HCT116 (cell line): ENCODE results near the gene SIK3. TPM values are rescaled to one million over a fixed set of nuclear protein-coding genes. Genes with fewer than 3 reads are reported as not detected.

Experiments used
- ATAC-seq: fragments of 200-7000 bp; cut with Tn5 transposase; 2 replicates; pipeline ENCODE4 v1.9.1; 2020; ENCODE audit warnings: mild to moderate bottlenecking, moderate library complexity
- BruUV-seq: library from RNA; stranded (reverse); fragments of 400-500 nt; replicated peaks from 2 replicates; lab custom pipeline; 2021; lab: Mats Ljungman, UMichigan
- CTCF ChIA-PET: fragments of 300-600 bp; sonication (Branson Sonifier 250); formaldehyde crosslinking; loops from one replicate; lab custom pipeline; 2021; ENCODE audit warnings: antibody characterized with exemption; lab: Charles Lee
- POLR2A ChIA-PET: fragments of 300-600, 350-600 bp; sonication (Branson Sonifier 250); formaldehyde crosslinking; loops from one replicate; lab custom pipeline; 2021; ENCODE audit warnings: antibody characterized with exemption; lab: Charles Lee
- RAD21 ChIA-PET, 2 experiments: fragments of 300-600 bp; sonication (Branson Sonifier 250); formaldehyde crosslinking; loops; one replicate each; lab custom pipeline; 2023; ENCODE audit warnings: low total read pairs in 2 of 2; ENCODE audit not compliant: uncharacterized antibody in 2 of 2, unreplicated experiment in 2 of 2, low non-redundant PET in 1 of 2; lab: Charles Lee
- DNase-seq: peaks from one replicate; pipeline ENCODE4 v3.0.0-alpha.2; 2010; ENCODE audit warnings: low read depth, low spot score
- H2AFZ ChIP-seq: fragments of 200-600 bp; shearing (Covaris generic), sonication (generic); 2 replicates; pipeline ENCODE4 v1.6.1; 2017; ENCODE audit warnings: low read depth, mixed run types, mixed read lengths, antibody characterized with exemption, low read length; ENCODE audit not compliant: poor library complexity, severe bottlenecking
- H3K27ac ChIP-seq: 2 replicates; pipeline ENCODE4 v1.5.1; 2012; ENCODE audit warnings: low read depth, low read length
- H3K27me3 ChIP-seq: fragments of 200-600 bp; sonication (generic); 2 replicates; pipeline ENCODE4 v1.6.1; 2016; ENCODE audit warnings: mixed run types, low read length, mixed read lengths; ENCODE audit not compliant: insufficient read depth
- H3K36me3 ChIP-seq, 2 experiments: fragments of 200-500 bp in 1 of 2; fragments of 200-600 bp in 1 of 2; sonication (Bioruptor generic) in 1 of 2; sonication (generic) in 1 of 2; 2 replicates each; pipeline versions ENCODE4 v1.5.1 to v1.6.1; 2014 to 2016; ENCODE audit warnings: low read length in 2 of 2, inconsistent platforms in 1 of 2, mixed read lengths in 1 of 2, mixed run types in 1 of 2; ENCODE audit not compliant: insufficient read depth in 2 of 2, control insufficient read depth in 1 of 2
- H3K4me1 ChIP-seq, 2 experiments: fragments of 200-600 bp in 1 of 2; sonication (generic) in 1 of 2; 2 replicates each; pipeline versions ENCODE4 v1.5.1 to v1.6.1; 2012 to 2017; ENCODE audit warnings: low read length in 2 of 2, inconsistent platforms in 1 of 2, mild to moderate bottlenecking in 1 of 2, mixed read lengths in 1 of 2, mixed run types in 1 of 2, moderate library complexity in 1 of 2; ENCODE audit not compliant: insufficient read depth in 2 of 2, control insufficient read depth in 1 of 2
- H3K4me2 ChIP-seq: fragments of 200-600 bp; sonication (generic); 2 replicates; pipeline ENCODE4 v1.6.1; 2017; ENCODE audit warnings: mixed run types, low read length, mixed read lengths
- H3K4me3 ChIP-seq, 2 experiments: fragments of 200-600 bp in 1 of 2; sonication (generic) in 1 of 2; replicated peaks in 1 of 2; 2 replicates each; pipeline ENCODE4 v1.5.1; 2011 to 2016; ENCODE audit warnings: low read length in 2 of 2, control low read depth in 1 of 2, low read depth in 1 of 2, mild to moderate bottlenecking in 1 of 2, mixed read lengths in 1 of 2, mixed run types in 1 of 2
- H3K79me2 ChIP-seq: fragments of 200-600 bp; sonication (generic); 2 replicates; pipeline ENCODE4 v1.6.1; 2017; ENCODE audit warnings: mild to moderate bottlenecking, mixed run types, low read length, moderate library complexity, mixed read lengths; ENCODE audit not compliant: insufficient read depth
- H3K9ac ChIP-seq: fragments of 200-600 bp; sonication (generic); 2 replicates; pipeline ENCODE4 v1.6.1; 2016; ENCODE audit warnings: low read length, mixed read lengths
- H3K9me2 ChIP-seq: fragments of 200-600 bp; sonication (generic), shearing (Covaris generic); 2 replicates; pipeline ENCODE4 v1.6.1; 2017; ENCODE audit warnings: mixed run types, mild to moderate bottlenecking, moderate library complexity; ENCODE audit not compliant: insufficient read depth
- H3K9me3 ChIP-seq, 2 experiments: fragments of 200-500 bp in 1 of 2; fragments of 200-600 bp in 1 of 2; sonication (Bioruptor generic) in 1 of 2; sonication (generic) in 1 of 2; 2 replicates each; pipeline ENCODE4 v1.6.1; 2014 to 2017; ENCODE audit warnings: low read length in 2 of 2, mixed read lengths in 2 of 2, inconsistent platforms in 1 of 2, low read depth in 1 of 2, mild to moderate bottlenecking in 1 of 2, mixed run types in 1 of 2, moderate library complexity in 1 of 2; ENCODE audit not compliant: control insufficient read depth in 1 of 2, insufficient read depth in 1 of 2
- H4K20me1 ChIP-seq: fragments of 200-600 bp; sonication (generic), shearing (Covaris generic); 2 replicates; pipeline ENCODE4 v1.6.1; 2017; ENCODE audit warnings: mixed run types, mild to moderate bottlenecking, moderate library complexity; ENCODE audit not compliant: insufficient read depth
- ATF3 ChIP-seq: IDR thresholded peaks from 2 replicates; pipeline ENCODE4 v1.6.1; 2012
- CBX3 ChIP-seq: IDR thresholded peaks from 2 replicates; pipeline ENCODE4 v1.6.1; 2012; ENCODE audit warnings: low read depth
- CEBPB ChIP-seq: IDR thresholded peaks from 2 replicates; pipeline ENCODE4 v1.6.1; 2012; ENCODE audit warnings: low read depth
- CTCF ChIP-seq, 3 experiments: fragments of 200-600 bp in 1 of 3; sonication (generic) in 1 of 3; IDR thresholded peaks in 2 of 3; conservative IDR thresholded peaks in 1 of 3; 2 replicates each; pipeline ENCODE4 v1.5.1; 2012 to 2017; ENCODE audit warnings: low read depth in 2 of 3, low read length in 2 of 3, antibody characterized with exemption in 1 of 3, borderline replicate concordance in 1 of 3, control low read depth in 1 of 3, mild to moderate bottlenecking in 1 of 3, mixed read lengths in 1 of 3, mixed run types in 1 of 3, moderate library complexity in 1 of 3; ENCODE audit not compliant: insufficient read depth in 1 of 3
- EGR1 ChIP-seq: IDR thresholded peaks from 2 replicates; pipeline ENCODE4 v1.6.1; 2012; ENCODE audit warnings: low read depth
- ELF1 ChIP-seq: IDR thresholded peaks from 2 replicates; pipeline ENCODE4 v1.6.1; 2012; ENCODE audit warnings: low read depth, borderline replicate concordance
- EZH2 ChIP-seq: fragments of 200-600 bp; sonication (generic); IDR thresholded peaks from 2 replicates; pipeline ENCODE4 v1.6.1; 2017; ENCODE audit warnings: antibody characterized with exemption, mixed run types
- FOSL1 ChIP-seq: IDR thresholded peaks from 2 replicates; pipeline ENCODE4 v1.6.1; 2012; ENCODE audit warnings: low read depth
- JUND ChIP-seq: IDR thresholded peaks from 2 replicates; pipeline ENCODE4 v1.6.1; 2012
- MAX ChIP-seq: IDR thresholded peaks from 2 replicates; pipeline ENCODE4 v1.6.1; 2012
- RAD21 ChIP-seq: IDR thresholded peaks from 2 replicates; pipeline ENCODE4 v1.6.1; 2012; ENCODE audit warnings: low read depth, mild to moderate bottlenecking
- SIN3A ChIP-seq: IDR thresholded peaks from 2 replicates; pipeline ENCODE4 v1.6.1; 2012; ENCODE audit warnings: low read depth
- SP1 ChIP-seq: IDR thresholded peaks from 2 replicates; pipeline ENCODE4 v1.6.1; 2012; ENCODE audit warnings: low read depth
- SRF ChIP-seq: IDR thresholded peaks from 2 replicates; pipeline ENCODE4 v1.6.1; 2012; ENCODE audit warnings: low read depth
- TCF7L2 ChIP-seq: IDR thresholded peaks from 2 replicates; pipeline ENCODE4 v1.7.0; 2011; ENCODE audit warnings: borderline replicate concordance, inconsistent platforms; ENCODE audit not compliant: insufficient read depth, insufficient read length; ENCODE audit errors: extremely low read depth
- ZBTB33 ChIP-seq: IDR thresholded peaks from 2 replicates; pipeline ENCODE4 v1.6.1; 2011; ENCODE audit warnings: mild to moderate bottlenecking, low read length, moderate library complexity; ENCODE audit not compliant: insufficient replicate concordance; ENCODE audit errors: extremely low read depth
- ZFX ChIP-seq: fragments of 450-650 bp; IDR thresholded peaks from 2 replicates; pipeline ENCODE4 v1.6.1; 2017
- ZNF274 ChIP-seq: fragments of 200-500 bp; sonication (Bioruptor generic); IDR thresholded peaks from 2 replicates; pipeline ENCODE4 v1.6.1; 2014; ENCODE audit warnings: mild to moderate bottlenecking, low read depth, low read length, inconsistent platforms
- intact Hi-C: fragments of 100-400 bp; cut with micrococcal nuclease; formaldehyde crosslinking; loops from 2 replicates; pipeline ENCODE4 v1.10.0; 2022
- total RNA-seq: library from RNA; stranded (reverse); gene quantifications from one replicate; pipeline ENCODE4 v1.2.1, GENCODE V29; 2021; ENCODE audit not compliant: unreplicated experiment

The SIK3 gene
- total RNA-seq, 1 experiment from 2014 or later = 21.0 TPM

GRCh38 chr11:116890193-116890592, 208.0 kb downstream of the SIK3 start (continued):
- TF ChIP-seq CTCF (IDR thresholded peaks at IDR 0.05 in 2 of 3, conservative IDR thresholded peaks at IDR 0.05 in 1 of 3; ENCODE audit: borderline replicate concordance in 1 of 3, insufficient read depth in 1 of 3, low read depth in 2 of 3, low read length in 2 of 3) = no peak
- TF ChIP-seq SP1 = no peak

- no peaks in the 10 kb centered on the region for H3K27me3 ChIP-seq
- H3K4me1 ChIP-seq = no peaks in the 10 kb centered on the region
- no peak overlapping the region for H2AFZ ChIP-seq
- POLR2A ChIA-PET = no interaction called here
- H3K36me3 ChIP-seq = no peaks in the 10 kb centered on the region
- DNase-seq (no peak), ATAC-seq (no peak)
- H3K4me2 ChIP-seq = no peak overlapping the region
- H3K27ac ChIP-seq = no peak overlapping the region
- no peaks in the 10 kb centered on the region for H3K79me2 ChIP-seq
- intact Hi-C loops = no loop called here
- no peaks in the 10 kb centered on the region for H3K9me3 ChIP-seq
- no peaks in the 10 kb centered on the region for H4K20me1 ChIP-seq
- RAD21 ChIA-PET = no interaction called here
- no peak overlapping the region for H3K9ac ChIP-seq
- TF ChIP-seq ELF1 = no peak
- TF ChIP-seq EGR1 = no peak
- no peak for TF ChIP-seq JUND
- TF ChIP-seq ATF3 = no peak
- TF ChIP-seq TCF7L2 = no peak
- no peak for TF ChIP-seq CBX3
- TF ChIP-seq MAX = no peak
- no peak for TF ChIP-seq CEBPB
- TF ChIP-seq EZH2 = no peak
- TF ChIP-seq SIN3A = no peak
- no peak for TF ChIP-seq RAD21
- TF ChIP-seq ZBTB33 = no peak
- TF ChIP-seq FOSL1 = no peak
- no peak for TF ChIP-seq ZNF274
- no peak for TF ChIP-seq SP1
- no peak for TF ChIP-seq SRF
- TF ChIP-seq ZFX = no peak
- no TSS peak for BruUV-seq
- H3K9me2 ChIP-seq = no peaks in the 10 kb centered on the region
- H3K4me3 ChIP-seq = no peak overlapping the region
- CTCF ChIA-PET = interaction anchor here (1.3 kb wide), 1 partner anchor 53 kb away, joined by 6 read pairs; no protein-coding TSS in a partner anchor
Measured at GRCh38 chr11:116888884-116889549, 209.2 kb downstream of the SIK3 start.
